Ishikawa (cell line): Measurements from ENCODE around the gene PRKACA.

Source experiments
- CEBPB ChIP-seq: IDR thresholded peaks from 2 replicates; pipeline ENCODE4 v1.6.1; 2012
- CREB1 ChIP-seq: IDR thresholded peaks from 2 replicates; pipeline ENCODE4 v1.6.1; 2012; ENCODE audit warnings: low read depth
- EGR1 ChIP-seq: IDR thresholded peaks from 2 replicates; pipeline ENCODE4 v1.6.1; 2012
- EP300 ChIP-seq: IDR thresholded peaks from 2 replicates; pipeline ENCODE4 v1.6.1; 2012; ENCODE audit warnings: borderline replicate concordance
- FOXM1 ChIP-seq: IDR thresholded peaks from 2 replicates; pipeline ENCODE4 v1.6.1; 2012; ENCODE audit warnings: low read depth, borderline replicate concordance
- MAX ChIP-seq: IDR thresholded peaks from 2 replicates; pipeline ENCODE4 v1.6.1; 2012
- NFIC ChIP-seq: IDR thresholded peaks from 2 replicates; pipeline ENCODE4 v1.6.1; 2012
- RAD21 ChIP-seq: IDR thresholded peaks from 2 replicates; pipeline ENCODE4 v1.6.1; 2012; ENCODE audit warnings: low read depth
- REST ChIP-seq: IDR thresholded peaks from 2 replicates; pipeline ENCODE4 v1.6.1; 2012; ENCODE audit warnings: low read depth, mild to moderate bottlenecking
- TAF1 ChIP-seq: IDR thresholded peaks from 2 replicates; pipeline ENCODE4 v1.6.1; 2012; ENCODE audit warnings: low read depth, mild to moderate bottlenecking
- TCF12 ChIP-seq: IDR thresholded peaks from 2 replicates; pipeline ENCODE4 v1.6.1; 2012; ENCODE audit warnings: low read depth
- TEAD4 ChIP-seq: IDR thresholded peaks from 2 replicates; pipeline ENCODE4 v1.6.1; 2012
- USF1 ChIP-seq: IDR thresholded peaks from 2 replicates; pipeline ENCODE4 v1.6.1; 2012
- YY1 ChIP-seq: IDR thresholded peaks from 2 replicates; pipeline ENCODE4 v1.6.1; 2012; ENCODE audit warnings: low read depth
- ZBTB7A ChIP-seq: IDR thresholded peaks from 2 replicates; pipeline ENCODE4 v1.6.1; 2012; ENCODE audit warnings: low read depth

The PRKACA gene

GRCh38 chr19:14061751-14062557 is 55.6 kb downstream of the PRKACA start, which contains the start of gene PALM3:
PALM3 (minus strand) TSS chr19:14062076; CDS start chr19:14061980, 96 bp downstream.
- TF ChIP-seq TAF1 = no peak
- no peak for TF ChIP-seq EP300
- TF ChIP-seq REST = no peak
- no peak for TF ChIP-seq EGR1
- TF ChIP-seq MAX = no peak
- no peak; the same call in 1 of the 2 replicates for TF ChIP-seq TCF12
- peak; percentile 36; the same call in 1 of the 2 replicates for TF ChIP-seq YY1
- peak; percentile 59 for TF ChIP-seq NFIC
- TF ChIP-seq ZBTB7A = peak; percentile 94

GRCh38 chr19:14061081-14061749 is 56.3 kb downstream of the PRKACA start:
- TF ChIP-seq TEAD4 = no peak
- TF ChIP-seq REST = no peak
- TF ChIP-seq TCF12 = no peak
- TF ChIP-seq RAD21 = no peak
- no peak for TF ChIP-seq NFIC

GRCh38 chr19:14059652-14060155 is 57.9 kb downstream of the PRKACA start:
- TF ChIP-seq FOXM1 (no peak), CEBPB (no peak), NFIC (no peak), TEAD4 (no peak), ZBTB7A (no peak), EP300 (no peak), YY1 (no peak), USF1 (no peak), REST (no peak), RAD21 (no peak), TCF12 (no peak), CREB1 (no peak)

GRCh38 chr19:14059093-14059480 is 58.5 kb downstream of the PRKACA start:
- TF ChIP-seq ZBTB7A (peak; percentile 47; the same call in 1 of the 2 replicates), RAD21 (peak; percentile 15; the same call in 1 of the 2 replicates), MAX (no peak)
